ENCODE measurements around the gene PRR20A. TPM values are rescaled to one million over a fixed set of nuclear protein-coding genes. Genes with fewer than 3 reads are reported as not detected.
"Not testable (repeated sequence)": the region's sequence is repeated elsewhere in the genome, so short reads cannot be mapped to it uniquely, and the experiment has no call there.

Gene PRR20A
- polyA plus RNA-seq (ENCODE audit: low read depth in 6 of 6) = not detected

DNA sequence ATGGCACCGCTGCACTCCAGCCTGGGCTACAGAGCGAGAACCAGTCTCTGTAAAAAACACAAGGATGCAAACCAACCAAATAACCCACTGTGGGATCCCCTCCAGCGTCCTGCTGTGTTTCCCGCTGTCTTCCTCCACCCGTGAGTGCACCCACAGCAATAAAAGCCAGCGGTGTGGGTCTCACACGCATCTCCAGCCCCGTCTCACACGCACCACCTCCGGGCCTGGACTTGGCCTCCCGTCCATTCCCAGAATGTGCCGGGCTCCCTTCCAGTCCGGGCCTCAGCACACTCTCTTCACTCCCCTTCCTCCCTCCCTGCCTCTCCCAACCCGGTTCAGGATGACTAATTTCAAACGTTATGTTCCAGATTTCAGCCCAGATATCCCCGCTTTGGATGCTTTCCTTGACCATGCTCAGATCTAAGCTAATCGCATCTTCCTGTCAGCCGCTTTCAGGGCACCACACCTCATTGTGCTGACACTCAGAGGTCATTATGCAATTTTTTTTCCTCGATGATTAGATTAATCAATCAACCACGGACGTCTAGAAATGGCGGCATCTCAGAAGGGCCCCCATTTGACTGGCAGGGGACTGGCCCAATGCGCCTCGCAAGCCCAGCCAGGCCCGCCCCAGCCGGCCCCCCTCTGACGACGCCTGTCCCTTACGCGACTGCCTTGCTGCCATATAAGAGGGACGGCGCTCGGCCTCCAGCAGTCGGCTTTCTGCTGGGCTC, at the start of gene PRR20A:
TSS of gene PRR20A (plus strand) at position 684 of the 734 bp plus-strand sequence. CDS start 387 bp downstream, outside the sequence.
- H3K4me1 Mint-ChIP-seq; H3K4me3 Mint-ChIP-seq; ATAC-seq (ENCODE audit: low read depth in 2 of 2); H3K36me3 Mint-ChIP-seq; H3K9me3 Mint-ChIP-seq; H3K27ac Mint-ChIP-seq; DNase-seq; H3K27me3 Mint-ChIP-seq: not testable (repeated sequence)

DNA sequence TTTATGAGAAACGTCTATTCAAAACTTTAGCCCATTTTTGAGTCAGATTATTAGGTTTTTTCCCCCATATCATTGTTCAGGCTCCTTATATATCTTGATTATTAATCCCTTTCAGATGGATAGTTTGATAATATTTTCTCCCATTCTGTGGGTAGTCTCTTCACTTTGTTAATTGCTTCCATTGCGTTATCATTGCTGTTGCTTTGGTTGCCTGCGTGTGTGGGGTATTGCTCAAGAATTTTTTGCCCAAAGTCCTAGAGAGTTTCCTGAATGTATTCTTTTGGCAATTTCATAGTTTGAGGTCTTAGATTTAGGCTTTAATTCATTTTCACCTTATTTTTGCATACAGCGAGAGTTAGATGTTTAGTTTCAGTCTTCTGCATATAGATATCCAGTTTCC, 25.8 kb upstream of the PRR20A start:
- no peaks in the 10 kb centered on the region for H3K27me3 Mint-ChIP-seq
- ATAC-seq (ENCODE audit: low read depth in 2 of 2) (no peak), DNase-seq (no peak)
- H3K27ac Mint-ChIP-seq = no peak overlapping the region
- H3K4me3 Mint-ChIP-seq = no peak overlapping the region
- H3K9me3 Mint-ChIP-seq = peaks cover 2 to 19% (median 13%) of the 10 kb centered on the region in 7 donors
- no peaks in the 10 kb centered on the region for H3K4me1 Mint-ChIP-seq
- H3K36me3 Mint-ChIP-seq = no peaks in the 10 kb centered on the region

DNA sequence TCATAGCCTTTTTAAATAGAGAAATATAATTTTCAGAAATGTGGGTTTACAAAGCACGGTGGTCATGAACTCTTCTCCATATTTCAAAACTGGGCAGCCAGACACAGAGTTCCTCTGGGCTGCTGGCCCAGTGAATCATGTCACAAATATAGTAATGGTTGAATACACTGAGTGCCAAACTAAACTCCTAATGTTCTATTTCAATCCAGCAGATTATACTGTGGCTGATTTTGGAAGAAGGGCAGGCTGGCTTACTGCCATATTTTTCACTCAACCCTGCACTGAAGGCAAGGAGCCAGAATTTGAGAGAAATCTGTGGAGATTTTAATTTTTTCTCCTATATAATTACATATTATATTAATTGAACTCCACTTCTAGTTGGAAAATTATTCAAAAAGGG, 17.0 kb upstream of the PRR20A start:
- Mint-ChIP-seq H3K27me3 (no peaks in the 10 kb centered on the region), H3K9me3 (peaks cover 0 to 5% (median 3%) of the 10 kb centered on the region in 7 donors), H3K36me3 (no peaks in the 10 kb centered on the region), H3K27ac (no peak overlapping the region), H3K4me3 (no peak overlapping the region), H3K4me1 (no peaks in the 10 kb centered on the region)
- ATAC-seq (ENCODE audit: low read depth in 2 of 2) (no peak), DNase-seq (no peak)

DNA sequence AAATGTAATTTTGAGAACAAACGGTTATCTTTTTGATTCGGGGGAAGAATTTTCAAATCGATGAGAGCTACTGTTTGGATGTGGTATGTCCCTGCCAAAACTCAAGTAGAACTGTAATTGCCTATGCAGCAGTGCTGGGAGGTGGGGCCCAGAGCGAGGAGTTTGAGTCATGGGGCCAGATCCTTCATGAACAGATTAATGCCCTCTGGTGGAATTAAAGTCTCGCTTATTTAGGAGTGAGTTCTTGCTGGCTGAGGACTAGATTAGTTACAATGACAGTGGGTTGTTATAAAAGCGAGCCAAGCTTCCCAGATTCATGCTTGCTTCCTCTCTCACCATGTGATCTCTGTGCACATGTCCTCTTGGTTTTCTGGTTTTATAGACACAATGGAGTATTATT, 11.8 kb upstream of the PRR20A start:
- H3K36me3 Mint-ChIP-seq = no peaks in the 10 kb centered on the region
- no peak for DNase-seq
- no peak overlapping the region for H3K27ac Mint-ChIP-seq
- H3K4me3 Mint-ChIP-seq = no peak overlapping the region
- no peaks in the 10 kb centered on the region for H3K27me3 Mint-ChIP-seq
- no peaks in the 10 kb centered on the region for H3K4me1 Mint-ChIP-seq
- H3K9me3 Mint-ChIP-seq = peaks cover 0 to 11% (median 2%) of the 10 kb centered on the region in 7 donors
- no peak for ATAC-seq (ENCODE audit: low read depth in 2 of 2)

DNA sequence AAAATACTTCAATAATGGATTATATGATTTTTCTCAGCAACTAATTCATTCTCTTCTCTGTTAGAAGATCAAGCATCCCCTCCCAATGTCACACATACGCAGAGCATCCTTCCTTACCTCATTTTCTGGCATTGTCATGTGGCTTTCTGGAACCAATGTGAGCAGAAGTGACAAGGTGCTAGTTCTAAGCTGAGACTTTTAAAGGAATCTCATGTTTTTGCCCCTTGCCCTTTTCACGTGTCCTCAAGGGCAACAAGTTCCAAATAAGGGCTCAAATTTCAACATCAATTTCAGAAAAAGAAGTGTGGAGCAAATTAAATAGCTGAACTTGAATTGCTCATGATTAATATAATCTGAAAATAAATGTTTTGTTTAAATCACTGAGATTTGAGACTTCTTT, 4.6 kb upstream of the PRR20A start:
- Mint-ChIP-seq H3K36me3 (no peaks in the 10 kb centered on the region), H3K9me3 (peaks cover 0 to 8% (median 1%) of the 10 kb centered on the region in 7 donors), H3K4me3 (no peak overlapping the region), H3K27ac (no peak overlapping the region), H3K4me1 (no peaks in the 10 kb centered on the region), H3K27me3 (no peaks in the 10 kb centered on the region)
- ATAC-seq (ENCODE audit: low read depth in 2 of 2) (no peak), DNase-seq (no peak)

DNA sequence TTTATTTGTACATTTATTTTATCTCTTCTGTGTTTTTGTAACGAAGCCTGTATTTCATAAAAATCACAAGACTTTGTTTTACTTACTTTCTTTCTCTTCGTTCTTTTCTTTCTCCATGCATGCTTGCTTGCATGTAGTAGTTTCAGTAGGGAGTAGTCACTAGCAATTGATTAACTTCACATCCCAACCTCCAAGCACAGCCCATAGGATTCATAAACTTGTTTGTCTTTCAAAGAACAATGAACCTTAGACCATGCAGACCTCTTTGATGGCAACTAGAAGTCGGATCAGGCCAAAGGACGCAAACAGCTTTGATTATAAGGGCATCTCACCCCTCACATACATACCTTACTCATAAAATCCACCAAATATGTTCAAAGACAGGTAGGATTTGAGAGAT, 3.1 kb upstream of the PRR20A start:
- H3K27ac Mint-ChIP-seq = peak overlapping the region in 1 of 6 donors; percentile 30
- no peak for ATAC-seq (ENCODE audit: low read depth in 2 of 2)
- no peaks in the 10 kb centered on the region for H3K27me3 Mint-ChIP-seq
- no peak overlapping the region for H3K4me3 Mint-ChIP-seq
- no peaks in the 10 kb centered on the region for H3K36me3 Mint-ChIP-seq
- H3K4me1 Mint-ChIP-seq = no peaks in the 10 kb centered on the region
- no peak for DNase-seq
- H3K9me3 Mint-ChIP-seq = peaks cover 0 to 7% (median 1%) of the 10 kb centered on the region in 7 donors

DNA sequence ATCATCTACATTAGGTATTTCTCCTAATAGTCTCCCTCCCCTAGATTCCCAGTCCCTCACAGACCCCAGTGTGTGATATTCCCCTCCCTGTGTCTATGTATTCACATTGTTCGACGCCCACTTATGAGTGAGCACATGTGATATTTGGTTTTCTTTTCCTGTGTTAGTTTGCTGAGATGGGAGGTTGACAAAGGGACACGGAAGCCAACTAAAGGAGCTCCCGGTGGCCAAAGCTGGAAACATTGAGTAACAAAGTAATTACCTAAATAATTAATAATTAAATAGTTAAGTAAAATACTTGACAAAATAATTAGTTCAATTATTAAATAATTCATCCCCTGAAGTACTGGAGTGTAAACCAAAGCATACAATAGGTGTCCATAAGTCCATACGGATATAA, 1.7 kb upstream of the PRR20A start:
- H3K4me1 Mint-ChIP-seq = no peaks in the 10 kb centered on the region
- no peak overlapping the region for H3K4me3 Mint-ChIP-seq
- no peaks in the 10 kb centered on the region for H3K27me3 Mint-ChIP-seq
- ATAC-seq (ENCODE audit: low read depth in 2 of 2) (no peak), DNase-seq (no peak)
- no peak overlapping the region for H3K27ac Mint-ChIP-seq
- peaks cover 0 to 5% (median 0%) of the 10 kb centered on the region in 7 donors for H3K9me3 Mint-ChIP-seq
- no peaks in the 10 kb centered on the region for H3K36me3 Mint-ChIP-seq

DNA sequence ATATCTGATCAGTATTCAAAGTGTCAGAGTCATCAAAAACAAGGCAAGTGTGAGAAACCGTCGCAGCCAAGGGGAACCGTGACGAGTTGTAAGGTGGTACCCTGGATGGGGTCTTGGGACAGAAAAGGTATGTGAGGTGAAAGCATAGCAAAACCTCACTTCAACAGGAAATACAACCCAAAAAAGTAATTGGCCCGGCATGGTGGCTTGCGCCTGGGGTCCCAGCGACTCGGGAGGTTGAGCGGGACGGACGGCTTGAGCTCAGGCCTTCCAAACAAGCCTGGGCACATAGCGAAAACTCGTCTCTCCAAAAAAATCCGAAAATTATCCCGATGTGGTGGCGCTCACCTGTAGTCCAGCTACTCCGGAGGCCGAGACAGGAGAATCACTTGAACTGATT, 937 bp upstream of the PRR20A start:
- not testable (repeated sequence) for H3K9me3 Mint-ChIP-seq; H3K27ac Mint-ChIP-seq; H3K4me1 Mint-ChIP-seq; H3K27me3 Mint-ChIP-seq; ATAC-seq (ENCODE audit: low read depth in 2 of 2); H3K36me3 Mint-ChIP-seq; DNase-seq; H3K4me3 Mint-ChIP-seq

DNA sequence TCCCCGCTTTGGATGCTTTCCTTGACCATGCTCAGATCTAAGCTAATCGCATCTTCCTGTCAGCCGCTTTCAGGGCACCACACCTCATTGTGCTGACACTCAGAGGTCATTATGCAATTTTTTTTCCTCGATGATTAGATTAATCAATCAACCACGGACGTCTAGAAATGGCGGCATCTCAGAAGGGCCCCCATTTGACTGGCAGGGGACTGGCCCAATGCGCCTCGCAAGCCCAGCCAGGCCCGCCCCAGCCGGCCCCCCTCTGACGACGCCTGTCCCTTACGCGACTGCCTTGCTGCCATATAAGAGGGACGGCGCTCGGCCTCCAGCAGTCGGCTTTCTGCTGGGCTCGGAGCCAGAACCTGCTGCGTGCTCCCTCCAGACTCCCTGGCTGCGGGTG, 6.5 kb downstream of the PRR20A start, which contains the start of gene PRR20B:
TSS of gene PRR20B (plus strand) at position 301 of the 400 bp plus-strand sequence. CDS start 387 bp downstream, outside the sequence.
- not testable (repeated sequence) for H3K27ac Mint-ChIP-seq; H3K4me1 Mint-ChIP-seq; H3K36me3 Mint-ChIP-seq; DNase-seq; H3K9me3 Mint-ChIP-seq; ATAC-seq (ENCODE audit: low read depth in 2 of 2); H3K4me3 Mint-ChIP-seq; H3K27me3 Mint-ChIP-seq

DNA sequence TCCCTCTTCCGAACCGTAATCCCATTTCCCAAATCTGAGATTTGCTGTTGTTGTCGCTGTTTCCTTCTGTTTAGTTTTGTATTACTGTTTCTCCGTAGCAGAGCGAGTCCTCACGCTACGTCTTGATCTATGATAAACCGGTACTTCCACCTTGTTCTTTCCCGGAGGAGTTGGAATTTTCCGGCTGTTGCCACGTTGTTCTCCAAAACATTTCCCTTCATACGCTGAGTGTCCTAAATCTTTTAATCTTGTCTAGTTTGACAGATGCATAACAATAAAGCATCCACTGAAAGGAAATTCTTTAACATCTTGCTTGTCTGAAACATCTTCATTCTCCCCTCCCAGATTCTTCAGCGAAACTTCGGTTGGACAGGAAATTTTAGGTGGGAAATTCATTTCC, 7.4 kb downstream of the PRR20A start:
- not testable (repeated sequence) for ATAC-seq (ENCODE audit: low read depth in 2 of 2); H3K4me1 Mint-ChIP-seq; DNase-seq; H3K9me3 Mint-ChIP-seq; H3K27ac Mint-ChIP-seq; H3K4me3 Mint-ChIP-seq; H3K27me3 Mint-ChIP-seq; H3K36me3 Mint-ChIP-seq

DNA sequence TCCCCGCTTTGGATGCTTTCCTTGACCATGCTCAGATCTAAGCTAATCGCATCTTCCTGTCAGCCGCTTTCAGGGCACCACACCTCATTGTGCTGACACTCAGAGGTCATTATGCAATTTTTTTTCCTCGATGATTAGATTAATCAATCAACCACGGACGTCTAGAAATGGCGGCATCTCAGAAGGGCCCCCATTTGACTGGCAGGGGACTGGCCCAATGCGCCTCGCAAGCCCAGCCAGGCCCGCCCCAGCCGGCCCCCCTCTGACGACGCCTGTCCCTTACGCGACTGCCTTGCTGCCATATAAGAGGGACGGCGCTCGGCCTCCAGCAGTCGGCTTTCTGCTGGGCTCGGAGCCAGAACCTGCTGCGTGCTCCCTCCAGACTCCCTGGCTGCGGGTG, 13.0 kb downstream of the PRR20A start, which contains the start of gene PRR20C:
TSS of gene PRR20C (plus strand) at position 301 of the 400 bp plus-strand sequence. CDS start 387 bp downstream, outside the sequence.
- not testable (repeated sequence) for H3K9me3 Mint-ChIP-seq; H3K4me1 Mint-ChIP-seq; ATAC-seq (ENCODE audit: low read depth in 2 of 2); H3K36me3 Mint-ChIP-seq; H3K27ac Mint-ChIP-seq; DNase-seq; H3K27me3 Mint-ChIP-seq; H3K4me3 Mint-ChIP-seq

DNA sequence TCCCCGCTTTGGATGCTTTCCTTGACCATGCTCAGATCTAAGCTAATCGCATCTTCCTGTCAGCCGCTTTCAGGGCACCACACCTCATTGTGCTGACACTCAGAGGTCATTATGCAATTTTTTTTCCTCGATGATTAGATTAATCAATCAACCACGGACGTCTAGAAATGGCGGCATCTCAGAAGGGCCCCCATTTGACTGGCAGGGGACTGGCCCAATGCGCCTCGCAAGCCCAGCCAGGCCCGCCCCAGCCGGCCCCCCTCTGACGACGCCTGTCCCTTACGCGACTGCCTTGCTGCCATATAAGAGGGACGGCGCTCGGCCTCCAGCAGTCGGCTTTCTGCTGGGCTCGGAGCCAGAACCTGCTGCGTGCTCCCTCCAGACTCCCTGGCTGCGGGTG, 19.6 kb downstream of the PRR20A start, which contains the start of gene PRR20D:
TSS of gene PRR20D (plus strand) at position 301 of the 400 bp plus-strand sequence. CDS start 387 bp downstream, outside the sequence.
- H3K4me3 Mint-ChIP-seq; H3K4me1 Mint-ChIP-seq; H3K27ac Mint-ChIP-seq; ATAC-seq (ENCODE audit: low read depth in 2 of 2); DNase-seq; H3K27me3 Mint-ChIP-seq; H3K9me3 Mint-ChIP-seq; H3K36me3 Mint-ChIP-seq: not testable (repeated sequence)

DNA sequence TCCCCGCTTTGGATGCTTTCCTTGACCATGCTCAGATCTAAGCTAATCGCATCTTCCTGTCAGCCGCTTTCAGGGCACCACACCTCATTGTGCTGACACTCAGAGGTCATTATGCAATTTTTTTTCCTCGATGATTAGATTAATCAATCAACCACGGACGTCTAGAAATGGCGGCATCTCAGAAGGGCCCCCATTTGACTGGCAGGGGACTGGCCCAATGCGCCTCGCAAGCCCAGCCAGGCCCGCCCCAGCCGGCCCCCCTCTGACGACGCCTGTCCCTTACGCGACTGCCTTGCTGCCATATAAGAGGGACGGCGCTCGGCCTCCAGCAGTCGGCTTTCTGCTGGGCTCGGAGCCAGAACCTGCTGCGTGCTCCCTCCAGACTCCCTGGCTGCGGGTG, 26.2 kb downstream of the PRR20A start, which contains the start of gene PRR20E:
TSS of gene PRR20E (plus strand) at position 301 of the 400 bp plus-strand sequence. CDS start 387 bp downstream, outside the sequence.
- not testable (repeated sequence) for ATAC-seq (ENCODE audit: low read depth in 2 of 2); H3K4me1 Mint-ChIP-seq; H3K27ac Mint-ChIP-seq; H3K27me3 Mint-ChIP-seq; DNase-seq; H3K4me3 Mint-ChIP-seq; H3K9me3 Mint-ChIP-seq; H3K36me3 Mint-ChIP-seq

DNA sequence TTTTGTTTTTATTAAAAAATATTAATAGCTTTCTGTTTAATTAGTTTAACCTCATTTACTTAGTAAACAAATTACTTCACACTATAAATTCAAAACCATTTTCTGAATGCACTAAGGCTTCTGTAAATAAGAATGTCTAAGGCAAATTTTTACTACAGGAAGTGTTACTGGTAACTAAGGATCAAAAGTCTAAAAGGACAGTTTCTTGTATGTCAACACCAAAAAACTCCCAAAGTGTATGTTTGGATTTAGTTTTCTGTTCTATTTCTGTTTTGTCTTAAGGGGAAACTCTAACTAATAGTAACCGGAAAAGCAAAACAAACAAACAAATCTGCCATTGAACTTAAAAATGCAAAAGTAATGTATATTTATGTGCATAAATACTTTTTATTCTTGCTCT, 50.9 kb downstream of the PRR20A start:
- no peaks in the 10 kb centered on the region for H3K27me3 Mint-ChIP-seq
- no peaks in the 10 kb centered on the region for H3K36me3 Mint-ChIP-seq
- peaks cover 0 to 6% (median 0%) of the 10 kb centered on the region in 7 donors for H3K9me3 Mint-ChIP-seq
- DNase-seq = no peak
- no peak overlapping the region for H3K4me3 Mint-ChIP-seq
- H3K4me1 Mint-ChIP-seq = no peaks in the 10 kb centered on the region
- H3K27ac Mint-ChIP-seq = no peak overlapping the region
- ATAC-seq (ENCODE audit: low read depth in 2 of 2) = no peak

Data from naive B cell (primary cell).